HG03442 (cell line): ENCODE data around the gene LDB2.

ENCODE experiments used
- ATAC-seq: cut with Tn5 transposase; IDR thresholded peaks from one replicate; pipeline ENCODE4 v1.9.1; 2021; ENCODE audit warnings: mild to moderate bottlenecking, moderate library complexity; ENCODE audit not compliant: unreplicated experiment

LDB2 gene

DNA sequence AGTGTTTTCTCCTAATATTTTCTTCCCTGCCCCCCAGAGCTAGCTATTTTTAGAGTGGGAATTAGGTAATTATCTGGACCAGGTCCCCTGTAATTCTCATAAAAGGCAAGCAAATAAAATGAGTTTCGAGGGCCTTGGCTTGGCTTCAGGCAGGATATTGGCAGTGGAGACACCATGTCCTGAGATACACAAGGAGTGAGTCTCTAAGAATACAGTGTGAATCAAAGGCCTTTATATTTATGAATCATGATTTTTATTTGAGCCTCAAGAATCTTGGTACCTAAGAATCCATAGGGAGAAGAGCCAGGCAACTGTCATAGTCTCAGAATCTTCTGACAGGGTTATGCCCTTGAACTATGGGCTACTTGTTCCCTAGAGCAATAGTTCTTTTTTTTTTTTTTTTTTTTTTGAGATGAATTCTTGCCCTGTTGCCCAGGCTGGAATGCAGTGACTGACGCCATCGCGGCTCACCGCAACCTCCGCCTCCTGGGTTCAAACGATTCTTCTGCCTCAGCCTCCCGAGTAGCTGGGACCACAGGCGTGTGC lies 205.4 kb downstream of the LDB2 start:
- no peak for ATAC-seq

DNA sequence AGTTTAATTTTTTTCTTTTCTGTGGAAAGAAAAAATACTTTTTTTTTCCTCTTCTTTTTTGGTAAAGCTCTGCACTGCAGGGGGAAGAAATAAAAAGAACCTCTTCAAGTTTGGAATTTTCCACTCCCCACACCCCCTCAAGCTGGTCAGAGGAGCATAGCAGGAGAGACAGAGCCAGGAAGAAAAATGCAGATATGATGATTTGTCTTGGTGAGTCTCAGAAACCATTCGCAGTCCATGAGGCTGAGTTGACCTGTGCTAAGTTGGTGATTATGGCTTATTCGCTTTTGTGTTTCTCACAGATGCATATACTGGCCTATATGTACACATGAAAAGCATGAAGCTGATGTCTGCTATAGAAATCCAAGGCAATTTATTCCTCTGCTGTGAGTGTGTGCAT lies 205.9 kb downstream of the LDB2 start:
- ATAC-seq, result no peak

DNA sequence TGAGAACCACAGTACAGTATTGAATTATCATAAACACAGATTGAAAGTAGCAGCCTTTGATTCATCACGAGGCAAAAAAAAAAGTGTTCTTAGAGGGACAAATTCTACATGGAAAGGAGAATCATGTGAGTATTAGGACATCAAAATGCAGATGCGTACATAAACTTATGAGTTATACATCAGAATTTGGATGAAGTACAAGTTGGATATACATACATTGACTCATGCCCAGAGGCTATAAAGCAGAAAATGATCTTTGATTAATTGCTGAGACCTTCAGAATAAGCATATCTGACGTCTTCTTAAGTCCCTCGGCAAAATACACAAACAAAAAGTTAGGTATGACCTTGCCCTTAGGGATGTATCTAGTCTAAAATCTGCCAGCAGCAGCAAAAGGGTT lies 206.4 kb downstream of the LDB2 start:
- ATAC-seq, result no peak

DNA sequence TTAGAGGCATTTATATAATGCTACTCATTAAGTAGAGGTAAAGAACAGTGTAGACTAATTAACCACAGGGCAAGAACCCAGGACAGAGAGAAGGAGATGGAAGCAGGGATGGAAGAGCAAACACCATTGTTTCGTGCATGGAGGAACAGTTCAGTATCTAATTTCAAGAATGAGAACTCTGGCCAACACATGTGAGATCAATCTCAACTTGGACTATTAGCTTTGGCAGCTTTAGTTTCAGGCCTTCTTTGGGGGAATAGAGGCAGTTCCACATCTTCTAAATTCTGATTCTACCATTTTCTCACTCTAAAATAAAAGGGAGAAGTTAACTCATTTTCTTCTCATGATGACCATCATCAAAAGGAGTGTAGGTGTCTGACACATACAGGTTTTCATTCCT lies 207.0 kb downstream of the LDB2 start:
- ATAC-seq, result no peak

DNA sequence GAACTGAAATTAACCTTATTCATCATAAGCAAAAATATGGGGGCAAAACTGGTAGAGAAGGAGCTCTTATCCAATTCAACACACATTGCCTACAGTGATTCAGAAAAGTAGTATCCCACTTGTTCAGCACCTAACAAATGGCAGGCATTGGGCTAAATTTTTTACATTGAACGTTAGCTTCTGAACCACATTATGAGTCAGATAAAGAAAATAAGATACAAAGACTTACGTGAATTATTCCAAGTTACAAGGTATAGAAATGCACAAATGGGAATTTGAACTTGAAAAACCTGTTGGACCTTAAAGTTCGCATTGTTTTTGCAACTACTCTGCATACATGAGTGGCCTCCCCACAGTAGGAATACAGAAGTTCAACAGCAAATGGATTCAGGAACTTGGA lies 210.6 kb downstream of the LDB2 start:
- ATAC-seq, result no peak

DNA sequence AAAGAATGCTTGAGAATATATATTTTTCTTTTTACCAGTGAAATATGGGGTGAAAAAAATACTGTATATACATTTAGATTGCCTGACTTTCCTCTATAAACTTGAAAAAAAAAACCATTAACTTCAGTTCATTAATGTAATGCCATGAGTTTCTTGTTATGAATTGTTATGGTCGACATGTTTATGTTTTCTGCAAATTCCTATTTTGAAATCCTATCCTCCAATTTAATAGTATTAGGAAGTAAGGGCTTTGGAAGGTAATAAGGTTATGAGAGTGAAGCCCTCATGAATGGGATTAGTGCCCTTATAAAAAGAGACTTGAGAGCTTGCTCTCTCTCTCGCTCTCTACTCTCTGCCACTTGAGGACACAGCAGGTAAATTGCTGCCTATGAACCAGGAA lies 211.4 kb downstream of the LDB2 start:
- no peak for ATAC-seq

DNA sequence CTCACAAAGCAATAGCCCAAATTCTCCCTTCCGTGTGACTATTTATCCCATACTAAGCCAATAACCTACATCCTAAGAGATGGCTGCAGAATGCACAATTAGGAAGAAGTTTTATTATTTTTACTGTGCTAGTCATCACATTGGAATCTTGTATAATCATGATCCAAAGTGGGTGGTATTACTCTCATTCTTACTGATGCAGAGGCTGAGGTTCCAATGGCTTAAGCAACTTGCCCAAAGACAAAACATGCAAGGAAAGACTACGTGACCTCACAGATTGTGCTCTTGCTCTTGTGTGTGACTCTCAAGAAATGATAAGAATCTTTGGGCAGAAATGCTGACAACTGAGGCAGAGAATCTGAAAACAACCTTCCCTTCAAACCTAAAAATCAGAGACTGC lies 212.2 kb downstream of the LDB2 start:
- no peak for ATAC-seq

DNA sequence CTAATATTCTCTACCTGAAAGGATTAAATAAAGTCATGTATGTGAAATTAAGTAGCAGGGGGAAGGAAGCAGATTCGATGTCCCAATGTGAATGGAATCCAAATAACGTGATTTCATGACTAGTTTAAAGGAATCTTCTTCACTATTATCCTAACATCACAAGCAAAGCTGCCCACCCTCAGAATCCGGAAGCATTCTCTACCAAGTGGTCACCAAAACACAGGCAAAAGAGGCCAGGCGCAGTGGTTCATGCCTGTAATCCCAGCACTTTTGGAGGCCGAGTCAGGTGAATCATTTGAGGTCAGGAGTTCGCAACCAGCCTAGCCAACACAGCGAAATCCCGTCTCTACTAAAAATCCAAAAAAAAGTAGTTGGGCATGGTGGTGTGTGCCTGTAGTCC lies 212.9 kb downstream of the LDB2 start:
- no peak for ATAC-seq

DNA sequence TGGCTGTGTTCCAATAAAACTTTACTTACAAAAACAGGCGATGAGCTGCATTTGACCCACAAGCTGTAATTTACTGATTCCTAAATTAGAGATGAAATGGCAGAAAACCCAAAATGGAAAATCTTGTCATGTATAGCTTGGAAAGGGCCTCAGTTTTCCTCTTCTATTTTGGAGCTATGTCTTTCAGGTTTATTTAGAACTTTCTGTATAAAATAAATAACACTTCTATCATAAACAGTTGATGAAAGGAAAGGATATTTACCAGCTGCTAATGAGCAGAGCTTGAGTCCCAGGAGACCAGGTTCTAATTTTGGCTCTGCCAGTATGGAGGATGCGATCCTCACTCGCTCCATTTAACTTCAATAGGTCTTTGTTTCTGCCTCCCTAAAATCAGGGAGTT lies 213.5 kb downstream of the LDB2 start:
- ATAC-seq, result no peak

DNA sequence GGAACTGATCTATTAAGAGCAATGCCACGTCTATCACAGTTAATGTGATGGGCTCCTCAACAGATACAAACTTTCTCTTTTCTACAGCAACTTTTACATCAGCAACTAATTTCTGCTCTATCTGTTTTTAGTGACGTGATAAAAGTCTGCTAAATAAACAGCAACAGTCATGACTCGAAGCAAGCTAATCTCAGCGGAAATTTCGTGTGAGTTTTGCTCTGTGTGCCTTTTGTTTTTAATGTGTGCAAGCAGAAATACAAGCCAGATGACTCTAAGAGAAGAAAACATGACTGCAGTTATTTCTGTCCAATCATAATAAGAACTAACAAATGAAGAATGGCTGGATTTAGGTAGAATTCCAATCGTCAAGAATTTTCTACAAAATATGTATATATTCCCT lies 214.3 kb downstream of the LDB2 start:
- ATAC-seq, result no peak

DNA sequence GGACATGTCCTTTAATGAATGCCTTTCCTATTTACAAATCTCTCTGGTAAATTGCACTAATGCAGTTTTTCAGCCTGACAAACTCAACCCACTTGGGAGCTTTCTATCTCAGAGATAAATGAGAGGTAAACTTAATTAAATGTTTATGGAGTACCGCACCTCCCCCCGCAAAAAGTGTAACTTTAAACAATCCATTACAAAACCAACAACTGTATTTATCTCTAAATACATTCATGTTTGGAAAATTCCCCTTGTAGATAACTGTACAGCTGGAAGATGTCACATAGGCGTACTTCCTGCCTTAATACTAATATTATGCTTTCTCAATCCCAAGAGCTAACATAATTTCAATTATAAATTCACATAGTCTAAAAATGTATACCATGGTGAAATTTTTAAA lies 215.5 kb downstream of the LDB2 start:
- ATAC-seq, result no peak

DNA sequence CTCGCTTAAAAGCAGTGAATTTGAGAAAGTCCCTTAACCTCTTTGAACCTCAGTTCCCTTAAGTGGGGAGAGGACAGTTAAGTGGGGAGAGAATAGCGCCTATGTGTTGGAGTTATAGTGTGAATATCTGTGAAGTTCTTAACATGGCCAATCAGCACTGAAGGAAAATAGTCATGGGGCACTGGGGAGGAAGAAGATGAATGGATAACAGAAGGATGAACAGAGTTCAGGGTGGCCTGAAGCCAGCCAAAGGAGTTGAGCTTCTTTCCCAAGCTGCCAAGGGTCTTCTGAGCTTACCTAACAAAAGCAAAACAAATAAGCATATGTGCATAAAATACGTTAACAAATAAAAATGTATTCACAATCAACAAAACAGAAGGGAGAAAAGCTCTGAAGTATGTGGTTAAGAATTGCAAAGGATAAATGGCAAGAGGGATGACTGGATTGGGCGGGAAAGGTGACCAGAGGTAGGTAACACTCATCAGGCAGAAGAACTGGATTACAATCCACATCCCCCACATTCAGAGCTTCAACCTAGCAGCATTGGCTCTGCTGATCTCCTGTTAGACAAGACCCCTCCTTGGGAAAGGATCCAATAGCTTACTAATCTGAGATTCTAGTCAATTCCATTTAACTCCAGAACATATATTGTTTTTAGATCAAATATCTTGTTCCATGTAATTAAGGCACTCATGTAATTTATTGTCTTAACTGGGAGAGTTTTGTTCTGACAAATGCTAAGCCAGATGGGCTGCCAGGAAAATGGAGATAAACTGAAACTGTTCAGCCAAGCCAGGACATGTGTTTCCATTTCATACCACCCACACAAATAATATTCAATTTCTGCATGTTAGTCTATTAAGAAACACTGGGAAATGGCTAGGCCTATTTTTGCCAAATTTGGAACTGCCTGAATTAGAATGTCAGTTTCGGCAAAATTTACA lies 221.2 kb downstream of the LDB2 start:
- ATAC-seq, result no peak

DNA sequence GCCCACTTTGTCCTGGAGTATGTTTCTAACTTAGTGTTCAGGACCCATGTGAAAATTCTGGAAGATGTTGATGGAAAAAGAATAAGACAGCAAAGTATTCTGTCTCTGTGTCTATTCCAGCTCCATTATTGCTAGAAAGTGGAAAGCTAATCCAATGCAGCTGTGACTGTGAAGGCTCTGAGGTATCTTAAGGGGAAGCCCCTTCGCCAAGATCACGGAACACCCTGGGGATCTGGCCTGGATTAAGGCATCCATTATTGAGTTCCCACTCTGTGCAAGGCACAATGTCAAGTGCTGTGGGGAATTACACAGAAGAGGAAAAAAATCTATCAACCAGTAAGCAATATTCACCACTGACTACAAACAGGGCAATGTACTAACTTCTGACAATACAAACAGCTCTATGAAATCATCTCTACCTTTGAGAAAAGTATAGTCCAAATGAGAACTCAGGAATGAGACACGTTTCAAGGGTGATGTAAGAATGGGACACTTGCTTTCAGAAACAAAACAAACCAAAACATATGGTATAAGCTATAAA lies 222.1 kb downstream of the LDB2 start:
- no peak for ATAC-seq

DNA sequence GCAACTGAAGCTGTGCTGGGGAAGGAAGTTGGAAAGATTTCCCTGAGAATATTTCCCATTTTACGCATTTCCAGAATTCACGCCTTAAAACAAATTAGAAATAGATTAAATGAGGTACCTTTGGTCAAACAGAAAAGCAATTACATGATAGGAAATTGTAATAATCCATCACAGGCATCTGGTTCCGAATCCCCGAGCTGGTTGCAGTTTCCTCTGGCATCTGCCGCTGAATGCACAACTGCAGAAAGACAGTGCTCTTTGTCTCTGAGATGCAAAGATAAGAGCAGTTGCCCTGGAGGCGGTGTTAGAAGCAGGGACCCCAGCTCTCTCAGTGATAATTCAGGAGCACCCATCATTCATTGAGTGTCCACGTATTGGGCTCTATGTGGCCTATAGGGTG lies 224.4 kb downstream of the LDB2 start:
- ATAC-seq, result no peak

DNA sequence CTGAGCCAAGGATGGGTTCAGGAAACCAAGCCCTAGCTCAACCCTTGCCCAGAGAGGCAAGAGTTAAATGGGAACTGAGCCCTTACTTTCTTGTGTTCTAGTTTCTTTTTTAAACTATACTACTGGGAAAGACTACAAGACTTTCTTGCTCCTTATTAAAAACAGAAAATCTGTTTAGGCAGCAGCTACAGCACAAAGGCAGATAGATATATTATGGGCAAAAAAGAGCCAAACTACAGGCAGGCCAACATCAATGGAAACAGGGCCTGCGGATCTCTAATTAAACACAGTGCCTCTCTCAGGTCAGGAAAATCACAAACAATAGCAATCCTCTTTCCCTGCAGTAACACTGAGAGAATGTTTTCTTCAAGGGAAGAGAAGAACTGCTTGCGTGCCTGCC lies 226.0 kb downstream of the LDB2 start:
- ATAC-seq, result no peak

DNA sequence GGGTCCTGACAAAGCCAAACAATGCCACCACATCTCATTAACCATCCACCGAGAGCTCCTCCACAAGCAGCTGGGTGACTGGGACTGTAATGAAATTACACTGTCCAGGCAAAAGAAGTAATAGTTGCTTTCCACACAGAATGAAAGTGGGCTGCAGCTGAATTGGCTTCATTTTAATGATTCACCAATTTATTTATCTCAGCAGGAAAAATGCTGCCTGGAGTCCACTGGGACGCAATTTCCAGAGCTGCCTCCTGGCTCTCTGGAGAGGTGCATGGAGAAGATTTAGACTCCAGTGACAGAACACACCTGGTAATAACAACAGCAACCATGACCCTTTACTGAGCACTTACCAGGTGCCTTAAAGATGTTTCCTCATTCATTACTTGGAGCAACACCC lies 226.7 kb downstream of the LDB2 start:
- ATAC-seq, result no peak

DNA sequence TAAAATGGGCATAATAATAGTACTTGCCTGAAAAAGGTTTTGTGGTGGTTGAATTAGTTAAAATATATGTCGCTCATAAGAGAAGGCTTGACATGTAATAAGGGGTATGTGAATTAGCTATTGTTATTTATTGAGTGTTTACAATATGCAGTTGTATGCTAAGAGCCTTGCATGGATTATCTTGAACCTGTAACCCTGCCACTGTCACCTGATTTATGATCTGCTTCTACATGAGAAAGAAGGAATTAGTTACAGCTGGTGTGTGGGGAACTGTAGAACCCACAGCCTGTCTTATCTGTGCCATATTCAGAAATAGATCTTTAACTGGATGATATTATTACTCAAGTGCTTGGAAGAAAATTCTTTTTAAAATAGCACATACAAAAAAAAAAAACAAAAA lies 227.7 kb downstream of the LDB2 start:
- no peak for ATAC-seq

DNA sequence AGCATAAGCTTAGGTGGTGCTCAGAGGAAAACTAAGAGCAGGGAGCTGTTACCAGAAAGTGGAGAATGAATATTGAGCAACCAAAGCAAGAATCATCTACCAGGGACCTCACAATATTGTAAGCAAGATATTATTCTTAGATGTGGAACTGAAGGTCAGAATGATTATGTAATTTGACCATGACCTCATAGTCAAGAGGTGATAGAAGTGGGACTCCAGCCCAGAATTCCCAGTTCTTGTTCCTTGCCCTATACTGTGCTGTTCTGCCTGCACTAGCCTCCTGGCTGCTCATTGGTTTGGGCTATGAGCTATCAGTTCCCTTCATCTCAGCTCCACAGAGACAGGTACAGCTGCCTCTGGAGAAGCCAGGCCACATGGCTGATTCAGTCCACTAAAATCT lies 229.4 kb downstream of the LDB2 start:
- no peak for ATAC-seq

DNA sequence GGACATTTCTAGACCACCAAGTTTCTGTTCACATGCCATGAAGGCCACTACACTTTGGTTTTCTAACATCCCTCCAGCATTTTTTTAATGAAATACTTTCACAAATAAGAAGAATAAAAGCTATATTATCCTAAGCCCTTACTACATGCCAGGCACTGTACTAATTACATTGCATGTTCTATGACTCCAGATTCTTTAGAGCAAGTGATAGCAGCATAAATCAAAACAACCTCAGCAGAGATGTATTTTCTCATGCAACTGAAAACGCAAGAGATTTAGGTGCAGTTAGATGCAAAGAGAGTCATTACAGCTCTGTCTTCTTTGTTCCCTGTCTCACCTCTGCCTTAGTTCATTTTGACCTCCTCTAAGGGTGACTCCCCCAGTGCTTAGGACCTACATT lies 230.0 kb downstream of the LDB2 start:
- ATAC-seq, result no peak

DNA sequence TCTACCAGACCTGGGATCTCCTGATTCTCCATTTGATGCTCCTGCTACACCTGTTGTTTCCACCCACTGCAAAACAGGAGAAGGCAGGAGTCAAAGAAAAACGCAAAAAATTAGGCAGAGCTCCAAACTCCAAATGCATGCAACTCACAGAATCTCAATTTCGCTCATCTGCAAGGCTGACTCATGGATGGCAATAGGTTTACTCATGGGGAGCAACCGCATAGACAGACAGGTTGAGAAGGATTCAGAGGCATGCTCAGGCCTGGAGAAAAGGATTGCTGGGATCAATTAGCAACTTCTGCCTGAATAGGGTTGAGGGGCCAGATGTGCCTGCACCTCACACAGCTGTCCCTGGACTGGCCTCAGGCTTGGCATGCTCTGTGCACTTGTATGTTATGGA lies 231.0 kb downstream of the LDB2 start:
- ATAC-seq, result no peak

DNA sequence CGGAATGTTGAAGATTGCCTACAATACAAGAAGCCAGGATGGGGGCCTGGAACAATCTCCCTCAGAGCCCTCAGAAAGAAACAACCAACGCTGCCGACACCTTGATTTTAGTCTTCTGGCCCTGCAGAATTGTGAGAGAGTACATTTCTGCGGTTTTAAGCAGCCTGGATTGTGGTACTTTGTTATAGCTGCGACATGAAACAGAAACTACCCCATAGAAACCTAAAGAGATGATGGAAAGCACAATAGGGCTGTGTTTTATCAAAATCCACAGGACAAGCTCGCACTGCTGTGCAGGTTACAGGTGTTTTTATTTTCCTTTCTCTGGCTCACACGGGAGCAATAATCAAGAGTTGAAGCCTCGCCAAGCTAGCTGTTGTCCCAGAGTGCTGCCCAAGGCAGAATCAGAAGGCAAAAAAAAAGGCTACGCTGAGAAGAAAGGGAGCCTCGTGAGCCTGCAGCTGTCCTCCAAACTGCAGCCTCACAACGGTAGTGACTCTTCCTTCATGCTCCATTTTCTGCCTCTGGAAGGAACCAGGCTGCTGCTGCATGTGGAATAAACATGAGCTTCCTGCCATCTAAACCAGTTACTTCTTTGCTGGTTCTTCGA lies 232.4 kb downstream of the LDB2 start:
- no peak for ATAC-seq

DNA sequence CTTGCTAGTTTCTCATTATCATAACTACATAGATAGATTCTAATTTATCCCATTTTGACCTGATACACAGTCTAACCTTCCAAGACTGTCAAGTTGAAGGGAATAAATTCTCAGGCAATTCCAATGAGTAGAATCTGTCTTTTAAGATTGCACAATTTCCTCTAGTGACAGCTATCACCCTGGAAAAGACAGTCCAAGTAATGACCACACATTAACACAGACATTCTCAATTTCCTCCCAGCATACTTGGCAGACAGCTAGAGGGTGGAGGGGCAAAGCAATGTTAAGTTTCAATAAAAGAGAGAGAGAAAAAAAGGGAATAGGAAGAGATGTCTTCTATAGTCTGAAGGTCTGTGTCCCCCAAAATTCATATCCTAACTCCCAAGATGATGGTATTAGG lies 234.7 kb downstream of the LDB2 start:
- ATAC-seq, result no peak
